GM18505 (cell line): ENCODE measurements around the gene NR5A2.

Experiments used
- ATAC-seq: cut with Tn5 transposase; IDR thresholded peaks from one replicate; pipeline ENCODE4 v1.9.1; 2021; ENCODE audit not compliant: unreplicated experiment
- POLR2A ChIP-seq: IDR thresholded peaks from 4 replicates; pipeline ENCODE4 v1.6.1; 2011; ENCODE audit warnings: borderline replicate concordance; ENCODE audit not compliant: insufficient read depth, insufficient read length; ENCODE audit errors: extremely low read depth

NR5A2 gene

DNA sequence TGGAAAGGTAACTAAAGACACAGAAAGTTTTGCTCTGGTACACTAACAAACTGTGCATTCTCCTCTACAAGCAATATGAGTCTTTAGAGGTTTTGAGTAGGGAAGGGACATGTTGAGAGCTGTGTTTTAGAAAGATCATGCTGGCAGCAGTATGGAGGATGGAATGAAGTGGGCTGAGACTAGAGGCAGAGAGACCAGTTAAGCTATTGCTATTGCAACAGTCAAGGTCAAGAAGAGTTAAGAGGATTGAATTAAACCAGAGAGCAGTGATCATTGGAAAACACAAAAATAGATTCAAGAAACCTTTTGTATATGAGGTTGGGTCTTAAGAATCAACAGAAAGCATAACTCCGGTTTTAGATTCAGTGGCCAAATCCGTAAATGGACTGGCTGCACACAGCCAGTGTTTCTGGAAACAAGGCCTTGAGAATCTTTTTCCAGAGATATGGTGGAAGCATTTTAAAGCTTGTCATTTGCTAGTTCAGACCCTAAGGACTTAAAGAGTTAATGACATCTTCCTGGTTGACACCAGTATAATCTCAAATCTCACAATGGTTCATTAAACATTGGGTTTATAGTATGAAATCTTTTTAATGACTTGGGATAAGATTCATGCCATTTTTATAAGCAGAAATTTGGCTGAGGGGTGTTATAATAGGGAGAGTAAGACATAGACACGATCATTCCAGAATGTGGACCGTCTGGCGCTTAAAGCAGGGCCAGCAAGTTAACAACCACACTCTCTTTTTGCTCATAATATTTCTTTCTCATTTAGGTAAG, 177.9 kb downstream of the NR5A2 start:
- TF ChIP-seq POLR2A, result no peak
- ATAC-seq, result no peak

DNA sequence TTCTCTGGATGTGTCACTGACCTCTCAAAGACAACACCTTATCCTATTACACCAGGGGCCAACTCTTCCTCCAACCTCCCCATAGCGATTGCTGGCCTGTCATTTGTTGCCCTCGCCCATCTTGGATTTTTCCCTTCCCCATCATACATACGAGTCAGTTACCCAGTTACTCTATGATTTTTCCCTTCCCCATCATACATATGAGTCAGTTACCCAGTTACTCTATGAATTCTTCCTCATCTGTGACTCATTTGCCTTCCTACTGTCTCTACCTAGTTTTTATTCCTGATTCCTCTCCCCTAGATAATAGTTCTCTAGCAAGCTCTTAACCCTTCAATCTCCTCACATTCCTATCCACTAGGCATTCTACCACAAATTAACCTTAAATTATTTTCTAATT, 178.8 kb downstream of the NR5A2 start:
- ATAC-seq, result no peak
- no peak for TF ChIP-seq POLR2A

DNA sequence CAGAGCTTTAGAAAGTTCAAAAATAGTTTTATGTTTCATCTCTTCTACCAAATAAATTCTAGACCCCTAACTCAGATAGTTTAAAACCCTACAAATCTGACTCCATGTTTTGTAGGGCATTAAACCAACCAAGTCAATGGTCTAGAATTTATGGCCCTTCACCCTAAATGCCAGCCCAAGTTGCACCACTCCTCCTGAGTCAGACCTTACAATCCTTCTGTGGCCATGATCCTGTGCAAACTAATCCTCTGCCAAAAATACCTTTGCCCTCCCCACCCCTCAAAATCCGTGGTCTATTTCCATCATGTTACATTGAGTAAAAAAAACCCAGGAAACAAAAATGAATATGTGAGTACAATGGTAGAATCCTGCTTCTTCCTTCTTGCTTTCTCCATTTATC, 179.3 kb downstream of the NR5A2 start:
- no peak for ATAC-seq
- TF ChIP-seq POLR2A, result no peak

DNA sequence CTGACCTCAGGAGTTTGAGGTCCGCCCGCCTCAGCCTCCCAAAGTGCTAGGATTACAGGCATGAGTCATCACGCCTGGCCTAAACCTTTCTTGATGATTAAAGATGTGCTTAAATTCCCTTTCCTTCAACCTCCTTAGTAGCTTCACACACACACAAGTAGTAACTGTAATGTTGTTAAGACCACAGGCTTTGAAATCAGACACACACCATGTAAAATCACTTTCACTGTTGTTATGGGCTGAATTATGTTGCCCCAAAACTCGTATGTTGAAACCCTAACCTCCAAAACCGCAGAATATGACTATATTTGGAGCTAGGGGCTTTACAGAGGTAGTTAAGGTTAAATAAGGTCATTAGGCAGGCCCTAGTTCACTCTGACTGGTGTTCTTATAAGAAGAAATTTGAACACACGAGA, 180.2 kb downstream of the NR5A2 start:
- ATAC-seq, result peak; percentile 88
- TF ChIP-seq POLR2A, result no peak

DNA sequence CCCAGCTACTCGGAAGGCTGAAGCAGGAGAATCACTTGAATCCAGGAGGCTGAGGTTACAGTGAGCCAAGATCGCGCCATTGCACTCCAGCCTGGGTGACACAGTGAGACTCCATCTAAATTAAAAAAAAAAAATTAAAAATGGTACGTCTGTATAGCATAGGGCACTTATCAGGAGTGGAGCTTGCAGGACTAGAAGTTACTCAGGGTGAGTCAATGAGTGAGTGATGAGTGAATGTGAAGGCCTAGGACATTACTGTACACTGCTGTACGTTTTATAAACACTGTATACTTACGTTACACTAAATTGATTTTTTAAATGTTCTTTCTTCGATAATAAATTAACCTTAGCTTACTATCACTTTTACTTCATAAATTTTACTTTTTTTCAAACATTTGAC, 183.6 kb downstream of the NR5A2 start:
- ATAC-seq, result no peak
- TF ChIP-seq POLR2A, result no peak

DNA sequence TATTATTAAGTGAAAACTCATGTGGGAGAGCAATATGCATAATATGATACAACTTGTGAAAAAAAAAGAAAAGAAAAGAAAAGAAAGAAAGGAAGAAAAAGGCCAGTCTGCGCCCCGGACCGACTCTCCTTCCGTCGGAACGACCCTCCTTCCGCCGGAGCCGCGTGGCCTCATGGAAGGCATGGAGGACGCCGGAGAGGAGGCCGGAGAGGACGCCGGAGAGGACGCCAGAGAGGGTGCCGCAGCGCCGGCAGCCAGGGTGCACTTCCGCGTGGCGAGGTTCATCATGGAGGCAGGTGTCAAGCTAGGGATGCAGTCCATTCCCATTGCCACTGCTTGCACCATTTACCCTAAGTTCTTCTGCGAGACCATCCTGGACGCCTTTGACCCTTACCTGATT, 185.9 kb downstream of the NR5A2 start:
- TF ChIP-seq POLR2A, result no peak
- no peak for ATAC-seq

DNA sequence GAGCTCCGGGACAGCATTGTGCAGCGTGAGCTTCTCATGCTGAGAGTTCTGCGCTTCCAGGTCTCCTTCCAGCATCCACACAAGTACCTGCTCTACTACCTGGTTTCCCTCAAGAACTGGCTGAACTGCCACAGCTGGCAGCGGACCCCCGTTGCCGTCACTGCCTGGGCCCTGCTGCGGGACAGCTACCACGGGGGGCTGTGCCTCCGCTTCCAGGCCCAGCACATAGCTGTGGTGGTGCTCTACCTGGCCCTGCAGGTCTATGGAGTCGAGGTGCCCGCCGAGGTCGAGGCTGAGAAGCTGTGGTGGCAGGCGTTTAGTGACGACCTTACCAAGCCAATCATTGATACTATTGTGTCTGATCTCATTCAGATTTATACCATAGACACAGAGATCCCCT, 186.4 kb downstream of the NR5A2 start:
- TF ChIP-seq POLR2A, result no peak
- no peak for ATAC-seq

DNA sequence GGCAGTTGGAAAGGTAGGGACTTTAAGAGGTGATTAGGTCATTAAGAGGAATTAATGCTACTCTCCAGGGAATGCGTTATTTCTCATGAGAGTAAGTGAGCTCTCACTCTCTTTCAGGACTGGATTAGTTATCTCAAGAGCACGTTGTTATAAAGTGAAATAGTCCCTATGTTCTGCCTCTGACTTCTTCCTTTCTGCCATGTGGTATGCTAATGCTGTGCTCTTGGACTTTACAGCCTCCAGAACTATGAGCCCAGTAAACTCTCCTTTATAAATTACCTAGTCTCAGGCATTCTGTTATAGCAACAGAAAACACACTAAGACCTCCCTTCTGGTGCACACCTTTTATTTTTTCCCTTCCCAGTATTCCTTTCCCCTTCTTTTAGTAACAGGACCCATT, 187.8 kb downstream of the NR5A2 start:
- TF ChIP-seq POLR2A, result no peak
- ATAC-seq, result no peak

DNA sequence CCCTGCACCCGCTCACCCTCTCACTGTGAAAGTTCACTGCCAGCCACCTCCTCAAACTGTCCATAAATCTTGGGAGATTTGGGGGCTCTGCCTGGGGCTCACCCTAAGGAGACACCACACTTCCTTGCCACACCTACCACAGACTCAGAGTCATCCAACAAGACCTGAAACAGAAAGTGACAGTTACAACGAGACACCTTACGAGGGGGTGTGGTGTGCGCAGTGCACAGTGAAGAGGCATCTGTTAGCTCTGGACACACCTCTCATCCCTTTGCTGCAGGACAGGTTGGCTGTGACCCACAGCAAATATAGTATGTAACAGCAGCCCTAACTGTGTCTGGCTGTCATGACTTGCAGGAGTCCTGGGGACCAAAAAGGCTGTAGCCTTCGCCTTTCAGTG, 190.2 kb downstream of the NR5A2 start:
- TF ChIP-seq POLR2A, result no peak
- no peak for ATAC-seq

DNA sequence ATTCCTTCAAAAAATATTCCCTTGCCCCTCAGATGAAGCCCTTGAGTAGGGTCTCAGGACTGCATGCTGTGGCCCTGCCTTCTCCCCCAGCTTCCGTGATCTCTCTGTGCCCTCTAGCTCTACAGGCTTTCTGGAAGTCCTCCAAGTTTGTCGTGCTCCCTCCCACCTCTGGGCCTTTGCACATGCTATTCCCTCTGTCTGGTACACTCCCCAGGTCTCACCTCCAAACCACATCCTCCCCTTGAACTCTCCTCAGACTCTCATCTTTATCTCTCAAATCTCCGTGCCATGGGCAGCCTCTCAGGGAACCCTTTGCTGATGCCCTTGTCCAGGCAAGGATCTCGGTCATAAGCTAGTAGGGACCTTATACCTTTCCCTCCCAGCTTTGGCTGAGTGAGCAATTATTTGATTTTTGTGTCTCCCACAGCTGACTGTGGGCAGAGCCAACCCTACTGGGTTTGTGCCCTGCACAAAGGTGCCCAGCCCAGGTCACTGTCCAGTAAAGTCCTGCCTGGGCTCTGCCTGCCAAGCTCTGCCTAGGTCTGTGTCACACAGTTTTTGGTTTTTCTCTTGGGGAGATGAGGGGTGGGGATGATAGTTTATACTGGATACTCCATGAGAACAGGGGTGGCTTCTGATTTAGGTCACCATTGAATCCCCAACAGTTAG, 194.2 kb downstream of the NR5A2 start:
- no peak for ATAC-seq
- no peak for TF ChIP-seq POLR2A

DNA sequence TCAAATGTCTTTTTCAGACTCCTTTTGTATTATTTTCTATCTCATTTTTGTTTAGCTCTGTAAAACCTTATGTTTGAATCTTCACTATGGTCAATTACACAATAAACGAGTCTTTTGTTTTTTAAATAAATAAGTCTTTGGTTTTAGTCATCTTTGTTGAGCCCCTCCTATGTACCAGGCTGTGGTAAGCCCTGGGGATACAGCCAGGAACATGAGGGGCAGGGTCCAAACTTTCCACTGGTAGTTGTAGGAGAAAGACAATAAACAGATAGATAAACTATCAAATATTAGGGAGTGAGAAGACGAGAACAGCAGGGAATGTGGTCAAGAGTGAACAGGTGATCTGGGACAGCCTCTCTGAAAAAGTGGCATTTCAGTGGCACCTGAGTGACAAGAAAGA, 195.7 kb downstream of the NR5A2 start:
- no peak for ATAC-seq
- TF ChIP-seq POLR2A, result no peak

DNA sequence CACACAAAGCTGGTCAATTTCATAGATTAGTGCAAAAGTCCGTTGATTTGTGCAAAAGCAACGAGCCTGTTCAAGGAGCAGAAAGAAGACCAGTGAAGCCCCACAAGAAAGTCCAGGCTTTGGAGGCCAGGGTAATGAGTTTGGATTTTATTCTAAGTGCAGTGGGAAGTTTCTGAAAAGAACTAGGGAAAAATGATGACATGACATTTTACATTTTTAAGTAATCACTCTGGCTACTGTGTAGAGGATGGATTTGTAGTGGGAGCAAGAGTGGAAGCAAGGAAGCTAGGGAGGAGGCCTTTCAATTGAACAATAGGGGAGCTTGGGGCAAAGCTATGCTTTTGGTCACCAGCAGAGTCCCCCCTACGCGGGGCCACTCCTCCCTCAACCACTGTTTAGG, 196.1 kb downstream of the NR5A2 start:
- TF ChIP-seq POLR2A, result no peak
- no peak for ATAC-seq

DNA sequence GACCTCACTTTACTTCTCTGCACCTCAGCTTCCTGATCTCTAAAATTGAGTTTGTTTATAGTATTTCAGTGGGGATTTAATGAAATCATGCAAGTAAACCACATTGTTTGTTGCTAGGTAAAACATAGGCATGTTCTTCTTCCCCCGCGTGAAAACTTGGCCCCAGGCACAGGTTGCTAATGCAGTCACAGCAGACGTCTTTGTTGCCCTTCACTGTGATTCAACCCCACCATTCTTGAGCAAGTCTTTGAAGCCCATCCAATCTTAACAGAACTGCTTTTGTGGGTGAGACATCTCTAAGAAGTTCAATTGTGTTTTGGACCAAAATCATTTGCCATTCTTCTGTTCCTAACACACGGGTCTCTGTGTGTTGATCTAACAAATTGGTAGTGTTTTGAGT, 196.8 kb downstream of the NR5A2 start:
- no peak for TF ChIP-seq POLR2A
- ATAC-seq, result no peak

DNA sequence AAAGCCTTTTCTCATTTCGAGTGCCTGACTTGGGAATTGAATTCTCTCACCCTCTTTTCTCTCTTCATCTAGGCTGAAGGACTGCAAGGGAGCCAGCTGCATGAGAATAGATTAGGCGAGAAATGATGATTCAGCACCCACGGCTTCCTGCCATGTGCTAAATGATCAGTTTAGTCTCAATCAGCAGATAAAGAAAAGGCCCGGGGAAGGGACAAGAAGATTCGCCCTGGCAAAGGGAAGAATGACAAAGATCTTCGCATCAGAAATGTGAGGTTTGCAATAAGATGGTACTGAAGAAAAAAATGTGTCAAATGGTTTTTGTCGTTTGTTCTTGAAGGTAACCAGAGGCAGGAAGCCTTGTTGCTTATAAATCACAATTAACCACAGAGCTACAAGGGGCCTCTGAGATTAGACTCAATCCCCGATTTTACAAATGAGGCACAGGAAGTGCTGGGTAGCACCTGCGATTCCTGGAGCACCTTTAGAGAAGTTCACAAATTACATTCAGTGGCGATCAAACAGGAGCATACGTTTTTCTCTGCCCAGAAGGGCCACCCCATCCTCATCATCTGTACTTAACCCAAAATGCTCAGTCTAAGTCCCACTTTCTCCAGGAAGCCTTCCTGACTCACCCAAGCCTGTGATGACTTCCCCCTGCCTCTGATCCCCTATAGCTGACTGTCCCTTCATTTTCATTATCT, 198.9 kb downstream of the NR5A2 start:
- ATAC-seq, result no peak
- no peak for TF ChIP-seq POLR2A
